ENCODE results near the gene NFKB2.

DNA sequence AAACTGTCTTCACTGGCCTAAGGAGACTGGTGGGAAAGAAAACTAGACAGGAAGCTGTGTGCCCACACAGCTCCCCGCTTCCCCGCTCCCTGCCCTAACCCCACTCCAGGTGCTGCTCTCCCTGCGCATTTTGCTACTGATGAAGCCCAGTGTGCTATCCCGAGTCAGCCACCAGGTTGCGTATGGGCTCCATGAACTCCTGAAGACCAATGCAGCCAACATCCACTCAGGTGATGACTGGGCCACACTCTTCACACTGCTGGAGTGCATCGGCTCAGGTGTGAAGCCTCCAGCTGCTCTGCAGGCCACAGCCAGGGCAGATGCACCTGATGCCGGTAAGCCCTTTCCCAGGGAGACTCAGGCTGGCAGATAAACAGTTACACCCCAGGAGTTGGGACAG, 20.3 kb upstream of the NFKB2 start:
- TF ChIP-seq, protein P1, sequence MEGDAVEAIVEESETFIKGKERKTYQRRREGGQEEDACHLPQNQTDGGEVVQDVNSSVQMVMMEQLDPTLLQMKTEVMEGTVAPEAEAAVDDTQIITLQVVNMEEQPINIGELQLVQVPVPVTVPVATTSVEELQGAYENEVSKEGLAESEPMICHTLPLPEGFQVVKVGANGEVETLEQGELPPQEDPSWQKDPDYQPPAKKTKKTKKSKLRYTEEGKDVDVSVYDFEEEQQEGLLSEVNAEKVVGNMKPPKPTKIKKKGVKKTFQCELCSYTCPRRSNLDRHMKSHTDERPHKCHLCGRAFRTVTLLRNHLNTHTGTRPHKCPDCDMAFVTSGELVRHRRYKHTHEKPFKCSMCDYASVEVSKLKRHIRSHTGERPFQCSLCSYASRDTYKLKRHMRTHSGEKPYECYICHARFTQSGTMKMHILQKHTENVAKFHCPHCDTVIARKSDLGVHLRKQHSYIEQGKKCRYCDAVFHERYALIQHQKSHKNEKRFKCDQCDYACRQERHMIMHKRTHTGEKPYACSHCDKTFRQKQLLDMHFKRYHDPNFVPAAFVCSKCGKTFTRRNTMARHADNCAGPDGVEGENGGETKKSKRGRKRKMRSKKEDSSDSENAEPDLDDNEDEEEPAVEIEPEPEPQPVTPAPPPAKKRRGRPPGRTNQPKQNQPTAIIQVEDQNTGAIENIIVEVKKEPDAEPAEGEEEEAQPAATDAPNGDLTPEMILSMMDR (IDR thresholded peaks at IDR 0.05; ENCODE audit: insufficient read depth, low read length), result no peak
- TF ChIP-seq, protein P2, sequence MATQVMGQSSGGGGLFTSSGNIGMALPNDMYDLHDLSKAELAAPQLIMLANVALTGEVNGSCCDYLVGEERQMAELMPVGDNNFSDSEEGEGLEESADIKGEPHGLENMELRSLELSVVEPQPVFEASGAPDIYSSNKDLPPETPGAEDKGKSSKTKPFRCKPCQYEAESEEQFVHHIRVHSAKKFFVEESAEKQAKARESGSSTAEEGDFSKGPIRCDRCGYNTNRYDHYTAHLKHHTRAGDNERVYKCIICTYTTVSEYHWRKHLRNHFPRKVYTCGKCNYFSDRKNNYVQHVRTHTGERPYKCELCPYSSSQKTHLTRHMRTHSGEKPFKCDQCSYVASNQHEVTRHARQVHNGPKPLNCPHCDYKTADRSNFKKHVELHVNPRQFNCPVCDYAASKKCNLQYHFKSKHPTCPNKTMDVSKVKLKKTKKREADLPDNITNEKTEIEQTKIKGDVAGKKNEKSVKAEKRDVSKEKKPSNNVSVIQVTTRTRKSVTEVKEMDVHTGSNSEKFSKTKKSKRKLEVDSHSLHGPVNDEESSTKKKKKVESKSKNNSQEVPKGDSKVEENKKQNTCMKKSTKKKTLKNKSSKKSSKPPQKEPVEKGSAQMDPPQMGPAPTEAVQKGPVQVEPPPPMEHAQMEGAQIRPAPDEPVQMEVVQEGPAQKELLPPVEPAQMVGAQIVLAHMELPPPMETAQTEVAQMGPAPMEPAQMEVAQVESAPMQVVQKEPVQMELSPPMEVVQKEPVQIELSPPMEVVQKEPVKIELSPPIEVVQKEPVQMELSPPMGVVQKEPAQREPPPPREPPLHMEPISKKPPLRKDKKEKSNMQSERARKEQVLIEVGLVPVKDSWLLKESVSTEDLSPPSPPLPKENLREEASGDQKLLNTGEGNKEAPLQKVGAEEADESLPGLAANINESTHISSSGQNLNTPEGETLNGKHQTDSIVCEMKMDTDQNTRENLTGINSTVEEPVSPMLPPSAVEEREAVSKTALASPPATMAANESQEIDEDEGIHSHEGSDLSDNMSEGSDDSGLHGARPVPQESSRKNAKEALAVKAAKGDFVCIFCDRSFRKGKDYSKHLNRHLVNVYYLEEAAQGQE (IDR thresholded peaks at IDR 0.05; ENCODE audit: insufficient replicate concordance, low read depth), result no peak
- no peak for TF ChIP-seq GABPA (IDR thresholded peaks at IDR 0.05; ENCODE audit: low read depth)
- TF ChIP-seq POLR2AphosphoS5 (IDR thresholded peaks at IDR 0.05; ENCODE audit: low read depth), result no peak

All from HL-60 (cell line).